ENCODE results near the gene ARAP2.

Gene ARAP2

DNA sequence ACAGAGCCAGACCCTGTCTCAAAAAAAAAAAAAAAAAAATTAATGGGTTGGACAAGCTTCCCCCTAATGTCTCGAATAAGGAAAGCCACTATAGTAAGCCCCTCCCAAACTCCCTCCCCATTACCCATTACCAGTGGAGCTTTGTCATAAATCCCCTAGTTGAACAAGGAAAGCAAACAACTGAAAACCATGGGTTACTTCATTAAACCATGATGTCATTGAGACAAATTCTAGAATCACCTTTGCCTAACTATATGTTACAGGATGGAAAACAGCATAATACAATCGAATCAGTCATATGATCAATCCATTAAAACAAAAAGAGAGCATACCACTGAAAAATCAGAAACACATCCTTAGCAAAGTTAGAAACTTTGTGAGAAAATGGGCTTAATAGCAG, 8.2 kb downstream of the ARAP2 start:
- no peak overlapping the region for H3K27ac ChIP-seq (ENCODE audit: low read depth, low read length, severe bottlenecking)
- no peaks in the 10 kb centered on the region for H3K9me3 ChIP-seq (ENCODE audit: control insufficient read depth, low read length)
- H3K4me3 ChIP-seq (ENCODE audit: extremely low read depth, insufficient read depth, low read length, poor library complexity, severe bottlenecking), result no peak overlapping the region
- no peaks in the 10 kb centered on the region for H3K4me1 ChIP-seq (ENCODE audit: control insufficient read depth, insufficient read depth, low read length, poor library complexity, severe bottlenecking)
- 86 to 100% methylated on average over 1 of the region's 2 CpGs for WGBS, 2 experiments (ENCODE audit: insufficient coverage in 2 of 2)
- H3K36me3 ChIP-seq (ENCODE audit: control insufficient read depth, insufficient read depth, low read length), result no peaks in the 10 kb centered on the region

DNA sequence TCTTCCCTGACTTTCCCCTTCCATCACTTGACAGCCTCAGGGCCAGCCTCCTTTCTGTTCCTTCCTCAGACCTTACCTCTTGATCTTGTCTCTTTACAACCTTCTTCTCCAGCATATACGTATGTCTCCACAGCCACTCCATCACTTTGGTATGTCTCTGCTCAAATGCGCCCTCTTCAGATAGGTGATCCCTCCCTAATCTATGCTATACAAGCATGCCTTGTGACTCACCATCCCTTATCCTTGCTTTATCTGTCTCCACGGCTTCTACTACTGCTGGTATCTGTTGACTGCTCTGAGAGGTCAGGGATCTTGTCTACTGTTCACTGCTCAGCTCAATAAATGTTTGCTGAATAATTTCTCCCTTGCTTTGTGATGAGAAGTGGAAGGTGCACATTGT, 9.0 kb downstream of the ARAP2 start:
- Histone ChIP-seq H3K27ac (ENCODE audit: low read depth, low read length, severe bottlenecking) (no peak overlapping the region), H3K36me3 (ENCODE audit: control insufficient read depth, insufficient read depth, low read length) (no peaks in the 10 kb centered on the region), H3K4me1 (ENCODE audit: control insufficient read depth, insufficient read depth, low read length, poor library complexity, severe bottlenecking) (no peaks in the 10 kb centered on the region), H3K9me3 (ENCODE audit: control insufficient read depth, low read length) (no peaks in the 10 kb centered on the region), H3K4me3 (ENCODE audit: extremely low read depth, insufficient read depth, low read length, poor library complexity, severe bottlenecking) (no peak overlapping the region)
- WGBS, 2 experiments (ENCODE audit: insufficient coverage in 2 of 2), result 42 to 70% methylated on average over 2 to 3 of the region's 3 CpGs

- Histone ChIP-seq H3K4me1 (ENCODE audit: control insufficient read depth, insufficient read depth, low read length, poor library complexity, severe bottlenecking) (no peaks in the 10 kb centered on the region), H3K4me3 (ENCODE audit: extremely low read depth, insufficient read depth, low read length, poor library complexity, severe bottlenecking) (no peak overlapping the region), H3K36me3 (ENCODE audit: control insufficient read depth, insufficient read depth, low read length) (no peaks in the 10 kb centered on the region), H3K27ac (ENCODE audit: low read depth, low read length, severe bottlenecking) (no peak overlapping the region), H3K9me3 (ENCODE audit: control insufficient read depth, low read length) (no peaks in the 10 kb centered on the region)
- WGBS, 2 experiments (ENCODE audit: insufficient coverage in 2 of 2), result 81 to 94% methylated on average over 4 to 6 of the region's 10 CpGs
These were observed 10.6 kb downstream of the ARAP2 start for GRCh38 chr4:36233567-36234266.

- Histone ChIP-seq H3K4me1 (ENCODE audit: control insufficient read depth, insufficient read depth, low read length, poor library complexity, severe bottlenecking) (no peaks in the 10 kb centered on the region), H3K9me3 (ENCODE audit: control insufficient read depth, low read length) (no peaks in the 10 kb centered on the region), H3K36me3 (ENCODE audit: control insufficient read depth, insufficient read depth, low read length) (no peaks in the 10 kb centered on the region), H3K4me3 (ENCODE audit: extremely low read depth, insufficient read depth, low read length, poor library complexity, severe bottlenecking) (no peak overlapping the region), H3K27ac (ENCODE audit: low read depth, low read length, severe bottlenecking) (no peak overlapping the region)
- WGBS, 2 experiments (ENCODE audit: insufficient coverage in 2 of 2), result no CpG with 5 or more reads among the region's 3 CpGs
These were observed 13.8 kb downstream of the ARAP2 start for GRCh38 chr4:36230534-36230933.

- Histone ChIP-seq H3K4me3 (ENCODE audit: extremely low read depth, insufficient read depth, low read length, poor library complexity, severe bottlenecking) (no peak overlapping the region), H3K27ac (ENCODE audit: low read depth, low read length, severe bottlenecking) (no peak overlapping the region), H3K4me1 (ENCODE audit: control insufficient read depth, insufficient read depth, low read length, poor library complexity, severe bottlenecking) (peaks cover 4% of the 10 kb centered on the region), H3K9me3 (ENCODE audit: control insufficient read depth, low read length) (no peaks in the 10 kb centered on the region), H3K36me3 (ENCODE audit: control insufficient read depth, insufficient read depth, low read length) (no peaks in the 10 kb centered on the region)
- 90 to 97% methylated on average over 4 of the region's 5 CpGs for WGBS, 2 experiments (ENCODE audit: insufficient coverage in 2 of 2)
These were observed 16.4 kb downstream of the ARAP2 start for GRCh38 chr4:36227913-36228312.

GRCh38 chr4:36226430-36227227, 17.7 kb downstream of the ARAP2 start:
- Histone ChIP-seq H3K9me3 (ENCODE audit: control insufficient read depth, low read length) (no peaks in the 10 kb centered on the region), H3K4me1 (ENCODE audit: control insufficient read depth, insufficient read depth, low read length, poor library complexity, severe bottlenecking) (peaks cover 4% of the 10 kb centered on the region), H3K4me3 (ENCODE audit: extremely low read depth, insufficient read depth, low read length, poor library complexity, severe bottlenecking) (no peak overlapping the region), H3K36me3 (ENCODE audit: control insufficient read depth, insufficient read depth, low read length) (no peaks in the 10 kb centered on the region), H3K27ac (ENCODE audit: low read depth, low read length, severe bottlenecking) (no peak overlapping the region)
- 100% methylated on average over 1 of the region's 2 CpGs; no CpG with 5 or more reads in 1 of the 2 experiments for WGBS, 2 experiments (ENCODE audit: insufficient coverage in 2 of 2)

DNA sequence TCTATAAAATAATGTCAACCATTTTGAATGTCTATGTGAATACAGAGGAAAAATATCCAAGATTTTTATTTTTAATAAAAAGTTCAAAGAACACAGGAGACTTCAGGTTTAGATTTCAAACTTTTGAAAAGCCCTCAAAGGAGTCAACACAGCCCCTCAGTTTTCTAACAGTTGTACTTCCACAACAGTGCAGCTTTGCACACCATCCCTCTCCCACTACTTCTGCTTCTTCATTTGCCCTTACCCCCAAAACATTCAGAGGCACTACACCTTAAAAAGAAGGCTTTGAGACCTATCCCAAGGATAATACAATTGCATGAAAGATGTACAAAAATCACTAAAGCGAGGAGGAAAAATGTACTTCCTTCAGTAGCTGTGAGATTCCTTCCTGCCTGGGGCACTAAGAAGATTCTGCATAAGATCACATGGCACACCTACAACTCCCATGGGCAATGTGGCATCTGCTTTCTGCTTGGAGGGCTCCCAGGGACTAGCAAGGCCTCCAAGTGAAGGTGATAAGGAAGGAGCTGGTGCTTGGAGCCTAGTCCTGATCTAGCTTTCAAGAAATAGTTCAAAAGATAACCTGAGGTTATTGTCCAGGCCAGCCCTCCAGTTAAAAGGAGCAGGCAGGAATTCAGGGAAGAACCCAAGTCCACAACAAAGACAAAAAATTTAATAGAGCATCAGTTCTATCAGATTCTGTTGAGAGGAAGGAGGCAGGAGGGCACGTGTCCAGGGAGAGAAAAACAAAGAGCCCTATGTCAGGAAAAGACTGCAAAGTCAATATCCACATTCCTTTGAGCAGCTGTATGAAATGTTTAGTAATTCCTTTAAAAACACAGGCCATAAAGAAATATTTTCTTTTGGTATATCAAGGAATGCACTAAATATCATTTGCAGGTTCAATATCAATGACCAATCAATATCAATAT, 19.1 kb downstream of the ARAP2 start:
- Histone ChIP-seq H3K36me3 (ENCODE audit: control insufficient read depth, insufficient read depth, low read length) (no peaks in the 10 kb centered on the region), H3K9me3 (ENCODE audit: control insufficient read depth, low read length) (no peaks in the 10 kb centered on the region), H3K4me1 (ENCODE audit: control insufficient read depth, insufficient read depth, low read length, poor library complexity, severe bottlenecking) (peaks cover 4% of the 10 kb centered on the region), H3K4me3 (ENCODE audit: extremely low read depth, insufficient read depth, low read length, poor library complexity, severe bottlenecking) (no peak overlapping the region), H3K27ac (ENCODE audit: low read depth, low read length, severe bottlenecking) (no peak overlapping the region)
- 86 to 88% methylated on average over 1 of the region's 2 CpGs for WGBS, 2 experiments (ENCODE audit: insufficient coverage in 2 of 2)

GRCh38 chr4:36222702-36223101, 21.6 kb downstream of the ARAP2 start:
- Histone ChIP-seq H3K4me1 (ENCODE audit: control insufficient read depth, insufficient read depth, low read length, poor library complexity, severe bottlenecking) (peaks cover 4% of the 10 kb centered on the region), H3K4me3 (ENCODE audit: extremely low read depth, insufficient read depth, low read length, poor library complexity, severe bottlenecking) (no peak overlapping the region), H3K36me3 (ENCODE audit: control insufficient read depth, insufficient read depth, low read length) (no peaks in the 10 kb centered on the region), H3K9me3 (ENCODE audit: control insufficient read depth, low read length) (no peaks in the 10 kb centered on the region), H3K27ac (ENCODE audit: low read depth, low read length, severe bottlenecking) (no peak overlapping the region)
- WGBS, 2 experiments (ENCODE audit: insufficient coverage in 2 of 2), result no CpG with 5 or more reads among the region's 1 CpG

DNA sequence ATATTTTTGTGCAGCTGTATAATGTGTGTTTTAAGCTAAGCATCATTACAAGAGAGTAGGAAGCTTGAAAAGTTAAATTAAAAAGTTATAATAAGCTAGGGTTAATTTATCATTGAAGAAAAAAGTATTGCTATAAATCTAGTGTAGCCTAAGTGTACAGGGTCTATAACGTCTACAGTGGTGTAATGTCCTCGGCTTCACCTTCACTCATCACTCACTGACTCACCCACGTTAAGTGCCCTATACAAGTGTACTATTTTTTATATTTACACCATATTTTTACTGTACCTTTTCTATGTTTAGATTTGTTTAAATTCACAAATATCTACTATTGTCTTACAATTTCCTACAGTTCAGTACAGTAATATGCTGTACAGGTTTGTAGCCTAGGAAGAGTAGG, 23.5 kb downstream of the ARAP2 start:
- Histone ChIP-seq H3K4me3 (ENCODE audit: extremely low read depth, insufficient read depth, low read length, poor library complexity, severe bottlenecking) (no peak overlapping the region), H3K36me3 (ENCODE audit: control insufficient read depth, insufficient read depth, low read length) (no peaks in the 10 kb centered on the region), H3K9me3 (ENCODE audit: control insufficient read depth, low read length) (no peaks in the 10 kb centered on the region), H3K4me1 (ENCODE audit: control insufficient read depth, insufficient read depth, low read length, poor library complexity, severe bottlenecking) (peaks cover 4% of the 10 kb centered on the region), H3K27ac (ENCODE audit: low read depth, low read length, severe bottlenecking) (no peak overlapping the region)
- no CpG with 5 or more reads among the region's 3 CpGs for WGBS, 2 experiments (ENCODE audit: insufficient coverage in 2 of 2)

GRCh38 chr4:36218121-36218520, 26.2 kb downstream of the ARAP2 start:
- Histone ChIP-seq H3K36me3 (ENCODE audit: control insufficient read depth, insufficient read depth, low read length) (no peaks in the 10 kb centered on the region), H3K4me3 (ENCODE audit: extremely low read depth, insufficient read depth, low read length, poor library complexity, severe bottlenecking) (no peak overlapping the region), H3K9me3 (ENCODE audit: control insufficient read depth, low read length) (no peaks in the 10 kb centered on the region), H3K27ac (ENCODE audit: low read depth, low read length, severe bottlenecking) (no peak overlapping the region), H3K4me1 (ENCODE audit: control insufficient read depth, insufficient read depth, low read length, poor library complexity, severe bottlenecking) (no peaks in the 10 kb centered on the region)
